Activated CD8-positive, alpha-beta memory T cell treated with anti-CD3 and anti-CD28 coated beads, Interleukin-2, amount 50 U/mL, for 1 hour (primary cell): ENCODE data around the gene GCNT4.

Experiments
- DNase-seq: peaks from one replicate; pipeline ENCODE4 v3.0.0-alpha.2; 2020; ENCODE audit errors: extremely low read depth

The GCNT4 gene

GRCh38 chr5:75050415-75050814 lies 1.9 kb downstream of the GCNT4 start:
- DNase-seq: no peak

GRCh38 chr5:75049456-75050351 lies 2.7 kb downstream of the GCNT4 start:
- DNase-seq: no peak

DNA sequence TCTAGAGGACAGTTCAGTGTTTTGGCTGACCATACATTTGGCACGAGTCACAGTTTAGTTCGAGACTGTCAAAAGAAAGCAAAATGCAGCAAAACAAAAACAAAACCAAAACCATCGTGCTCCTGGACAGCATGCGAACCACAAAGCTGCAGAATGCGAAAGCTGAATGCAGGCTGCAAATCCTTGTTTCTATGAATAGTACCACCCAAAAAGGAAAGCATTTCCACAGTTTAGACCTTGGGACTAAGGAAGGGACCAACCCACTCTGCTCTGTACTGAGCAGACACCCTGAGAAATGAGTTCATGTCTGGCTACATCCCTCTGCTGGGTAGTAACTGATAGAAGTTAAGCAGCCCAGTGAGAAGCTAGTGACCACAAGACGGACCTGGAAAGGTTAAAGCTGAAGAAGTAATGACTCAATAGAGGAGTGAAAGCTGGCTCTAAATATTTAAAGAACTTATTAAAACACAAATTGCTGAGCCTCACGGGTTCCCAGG lies 3.9 kb downstream of the GCNT4 start:
- DNase-seq: no peak

DNA sequence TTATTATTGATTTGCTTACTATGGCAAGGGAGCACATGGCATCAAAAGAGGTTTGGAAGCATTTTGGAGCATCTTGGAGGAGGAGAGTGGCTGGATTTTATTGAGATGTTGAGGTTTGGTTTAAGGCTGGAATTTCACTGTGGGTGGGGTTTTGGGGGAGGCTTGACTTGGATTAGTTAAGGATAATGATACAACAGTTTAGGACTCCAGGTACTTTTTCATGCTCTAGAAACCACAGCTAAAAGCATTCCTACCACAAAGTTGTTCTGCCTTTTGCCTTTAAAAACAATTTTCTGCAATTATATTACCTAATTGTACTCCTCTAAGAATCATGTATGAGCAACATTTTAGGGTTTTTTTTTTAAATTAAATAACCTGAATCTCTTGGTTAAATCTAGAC lies 5.0 kb downstream of the GCNT4 start:
- DNase-seq: no peak

- DNase-seq: no peak
Observed at GRCh38 chr5:75046366-75047142, 5.8 kb downstream of the GCNT4 start.

GRCh38 chr5:75045071-75045470 lies 7.3 kb downstream of the GCNT4 start:
- DNase-seq: no peak

- no peak for DNase-seq
Observed at GRCh38 chr5:75044406-75044805, 8.0 kb downstream of the GCNT4 start.

GRCh38 chr5:75043633-75044264 lies 8.6 kb downstream of the GCNT4 start:
- no peak for DNase-seq

GRCh38 chr5:75042522-75042921 lies 9.8 kb downstream of the GCNT4 start:
- DNase-seq: no peak

- no peak for DNase-seq
Observed at GRCh38 chr5:75040973-75041372, 11.4 kb downstream of the GCNT4 start.

- no peak for DNase-seq
Observed at GRCh38 chr5:75037106-75037505, 15.3 kb downstream of the GCNT4 start.

- DNase-seq: no peak
Observed at GRCh38 chr5:75034137-75034739, 18.1 kb downstream of the GCNT4 start.

DNA sequence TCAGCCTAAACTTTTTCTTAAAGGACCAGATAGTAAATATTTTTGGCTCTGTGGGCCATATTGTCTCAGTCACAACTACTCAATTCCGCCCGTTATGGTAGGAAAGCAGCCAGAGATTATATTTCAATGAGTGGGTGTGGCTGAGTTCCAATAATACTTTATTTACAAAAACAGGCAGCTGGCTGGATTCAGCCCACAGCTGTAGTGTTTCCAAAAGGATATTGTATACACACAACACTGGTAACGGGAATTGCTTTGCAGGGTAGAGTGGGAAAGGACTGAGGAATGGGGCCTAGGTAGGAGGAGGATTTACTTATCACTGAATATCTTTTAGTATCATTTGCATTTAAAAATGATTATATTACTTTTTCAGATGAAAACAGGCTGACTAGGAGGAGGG lies 21.0 kb downstream of the GCNT4 start:
- no peak for DNase-seq

DNA sequence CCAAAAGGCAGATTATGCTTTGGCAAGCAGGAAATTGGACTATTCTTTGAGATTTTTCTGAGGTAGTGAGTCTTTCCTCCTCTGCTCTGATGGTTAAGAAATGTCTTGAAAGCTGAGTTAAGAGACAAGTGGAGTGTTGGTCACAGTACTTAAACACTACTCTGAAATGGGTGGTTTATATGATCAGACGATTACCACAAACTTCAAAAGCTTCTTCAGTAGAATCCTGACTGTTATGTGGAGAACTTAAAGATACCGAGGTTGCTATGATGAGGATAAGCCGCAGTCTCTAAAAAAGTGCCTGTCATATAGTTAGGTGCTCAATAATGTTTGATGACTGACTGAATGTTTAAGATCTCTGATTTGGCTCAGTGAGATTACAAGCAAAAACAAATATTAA lies 24.3 kb downstream of the GCNT4 start:
- DNase-seq: no peak

DNA sequence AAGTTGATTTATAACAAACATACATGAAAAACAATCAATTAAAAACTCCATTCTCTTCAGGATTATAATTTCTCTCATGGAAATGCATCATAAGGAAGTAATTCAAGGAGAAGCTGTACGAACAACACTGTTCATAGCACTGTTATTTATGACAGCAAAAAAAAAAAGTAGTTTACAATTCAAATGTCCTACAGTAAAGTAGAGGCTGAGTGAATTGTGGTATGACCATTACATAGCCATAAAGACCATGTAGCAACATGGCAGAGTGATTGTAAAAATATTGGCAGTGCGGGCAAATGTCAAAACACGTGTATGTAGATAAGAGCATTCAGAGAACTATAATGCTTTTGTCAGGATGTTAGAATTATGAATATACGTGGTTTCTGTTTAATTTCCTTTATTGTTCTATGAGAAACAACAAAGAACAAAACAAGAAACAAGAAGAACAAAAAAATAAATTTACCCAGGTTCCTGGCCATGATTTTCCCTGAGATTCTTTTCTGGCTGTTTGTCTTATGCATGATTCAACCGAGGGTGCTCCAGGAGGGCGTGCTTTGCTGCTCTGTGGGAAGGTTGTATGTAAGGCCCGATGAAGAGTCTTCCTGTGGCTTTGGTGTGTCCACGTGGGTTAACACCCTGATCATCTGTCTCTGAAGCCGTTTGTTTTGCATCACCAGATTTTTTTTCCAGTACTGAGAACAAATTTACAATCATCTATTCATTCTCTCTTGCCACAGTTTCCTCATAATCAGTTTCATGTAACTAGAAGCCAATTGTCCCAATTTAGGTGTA lies 28.8 kb downstream of the GCNT4 start:
- DNase-seq: no peak

GRCh38 chr5:75021800-75022199 lies 30.6 kb downstream of the GCNT4 start:
- no peak for DNase-seq

GRCh38 chr5:75021219-75021618 lies 31.1 kb downstream of the GCNT4 start:
- DNase-seq: no peak

DNA sequence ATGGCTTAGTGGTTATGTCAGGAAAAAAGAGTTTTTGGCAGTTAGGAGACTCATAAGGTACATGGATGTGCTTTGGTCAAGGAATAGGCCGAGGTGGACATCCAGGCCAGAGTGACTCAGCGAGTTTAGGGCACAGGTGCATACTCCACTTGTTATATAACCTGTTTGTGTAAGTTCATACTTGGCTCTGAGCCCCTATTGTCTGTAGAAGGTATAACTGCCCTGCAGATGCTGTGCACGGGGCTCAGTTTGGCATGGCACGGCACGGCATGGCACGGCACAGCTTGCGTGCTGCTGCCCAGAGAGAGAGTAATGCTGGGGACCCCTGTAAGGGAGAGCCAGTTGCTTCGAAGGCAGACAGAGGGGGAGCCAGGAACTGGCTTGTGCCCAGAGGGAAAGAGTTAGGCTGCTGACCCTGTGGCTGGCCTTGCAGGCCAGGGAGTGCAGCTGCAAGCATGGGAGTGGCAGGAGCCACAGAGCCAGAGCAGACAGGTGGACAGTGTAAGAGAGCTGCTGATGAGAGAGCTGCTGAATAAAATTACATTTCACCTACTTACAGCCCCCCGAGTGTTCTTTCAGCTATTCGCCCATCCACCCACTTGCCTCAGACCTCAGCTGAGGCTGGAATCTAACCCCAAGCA lies 32.2 kb downstream of the GCNT4 start:
- no peak for DNase-seq

- DNase-seq: no peak
Observed at GRCh38 chr5:75018805-75019587, 33.4 kb downstream of the GCNT4 start.

GRCh38 chr5:75017971-75018370 lies 34.4 kb downstream of the GCNT4 start:
- no peak for DNase-seq
